OCI-LY7 (cell line): ENCODE measurements around the gene HSPH1. TPM values are rescaled to one million over a fixed set of nuclear protein-coding genes. Genes with fewer than 3 reads are reported as not detected.

ENCODE experiments used
- BruUV-seq: library from RNA; stranded (reverse); fragments of 400-500 nt; replicated peaks from 2 replicates; lab custom pipeline; 2021; lab: Mats Ljungman, UMichigan
- CTCF ChIA-PET: fragments of 300-600 bp; sonication (Branson Sonifier 250); formaldehyde crosslinking; loops from one replicate; lab custom pipeline; 2022; ENCODE audit warnings: antibody characterized with exemption; ENCODE audit not compliant: unreplicated experiment; lab: Charles Lee
- POLR2A ChIA-PET: fragments of 300-600 bp; sonication (Branson Sonifier 250); formaldehyde crosslinking; loops from one replicate; lab custom pipeline; 2022; ENCODE audit warnings: antibody characterized with exemption; lab: Charles Lee
- DNase-seq: peaks from one replicate; pipeline ENCODE4 v3.0.0-alpha.2; 2015; ENCODE audit warnings: low spot score
- H2AFZ ChIP-seq: fragments of 200-600 bp; sonication (generic), shearing (Covaris generic); 2 replicates; pipeline ENCODE4 v1.6.1; 2014; ENCODE audit warnings: mild to moderate bottlenecking, antibody characterized with exemption, low read length, moderate library complexity
- H3K27ac ChIP-seq: fragments of 200-600 bp; sonication (generic); 2 replicates; pipeline ENCODE4 v1.5.1; 2014; ENCODE audit warnings: mixed run types, low read depth, mild to moderate bottlenecking, moderate library complexity, low read length, inconsistent platforms; ENCODE audit not compliant: poor library complexity, severe bottlenecking
- H3K36me3 ChIP-seq: fragments of 200-600 bp; sonication (generic); 2 replicates; pipeline ENCODE4 v1.6.1; 2014; ENCODE audit warnings: mild to moderate bottlenecking, antibody characterized with exemption, low read length, moderate library complexity, mixed read lengths; ENCODE audit not compliant: insufficient read depth
- H3K4me1 ChIP-seq: fragments of 200-600 bp; sonication (generic); 2 replicates; pipeline ENCODE4 v1.5.1; 2014; ENCODE audit warnings: mild to moderate bottlenecking, low read length; ENCODE audit not compliant: insufficient read depth, poor library complexity, severe bottlenecking
- H3K4me2 ChIP-seq: fragments of 200-600 bp; sonication (generic); 2 replicates; pipeline ENCODE4 v1.6.1; 2014; ENCODE audit warnings: mild to moderate bottlenecking, low read length
- H3K4me3 ChIP-seq: fragments of 200-600 bp; sonication (generic); 2 replicates; pipeline ENCODE4 v1.5.1; 2014; ENCODE audit warnings: mild to moderate bottlenecking, low read depth, low read length; ENCODE audit not compliant: poor library complexity, severe bottlenecking
- H3K79me2 ChIP-seq: fragments of 200-600 bp; sonication (generic); 2 replicates; pipeline ENCODE4 v1.6.1; 2016; ENCODE audit warnings: low read depth, mild to moderate bottlenecking, low read length, moderate library complexity, mixed read lengths; ENCODE audit not compliant: insufficient read depth
- H3K9me2 ChIP-seq: fragments of 200-600 bp; sonication (generic); 2 replicates; pipeline ENCODE4 v1.6.1; 2016; ENCODE audit warnings: mild to moderate bottlenecking, low read length, mixed read lengths; ENCODE audit not compliant: insufficient read depth
- H3K9me3 ChIP-seq: fragments of 200-600 bp; sonication (generic); 2 replicates; pipeline ENCODE4 v1.6.1; 2014; ENCODE audit warnings: mild to moderate bottlenecking, mixed run types, low read length, mixed read lengths
- H4K20me1 ChIP-seq: fragments of 200-600 bp; sonication (generic); 2 replicates; pipeline ENCODE4 v1.6.1; 2014; ENCODE audit warnings: mild to moderate bottlenecking, antibody characterized with exemption, low read length, moderate library complexity, mixed read lengths; ENCODE audit not compliant: insufficient read depth
- EZH2phosphoT487 ChIP-seq: fragments of 200-600 bp; sonication (generic); IDR thresholded peaks from 2 replicates; pipeline ENCODE4 v1.6.1; 2018; ENCODE audit warnings: low read depth, borderline replicate concordance, mild to moderate bottlenecking, mixed run types, antibody characterized with exemption, low read length, moderate library complexity, mixed read lengths
- intact Hi-C: fragments of 100-400 bp; cut with micrococcal nuclease; formaldehyde crosslinking; loops from one replicate; pipeline ENCODE4 v1.10.0; 2022; ENCODE audit not compliant: unreplicated experiment
- total RNA-seq, 2 experiments: library from RNA; depleted of rRNA in 1 of 2; stranded (reverse); fragments of >200 nt in 1 of 2; shearing (Covaris generic) in 1 of 2; gene quantifications; 2 replicates each; pipeline ENCODE4 v1.2.3, GENCODE V29; 2014 to 2022
- TF ChIP-seq, protein P1 (sequence below): fragments of 200-600 bp; sonication (generic); conservative IDR thresholded peaks from 2 replicates; pipeline ENCODE4 v1.5.1; 2014; ENCODE audit warnings: mild to moderate bottlenecking, antibody characterized with exemption, low read length, moderate library complexity, mixed read lengths

The HSPH1 gene
- total RNA-seq, 2 experiments from 2014 or later: 89.6 to 176 TPM

GRCh38 chr13:31174018-31174417 lies 12.3 kb upstream of the HSPH1 start:
- H4K20me1 ChIP-seq: no peaks in the 10 kb centered on the region
- no peaks in the 10 kb centered on the region for H3K79me2 ChIP-seq
- no peak overlapping the region for H2AFZ ChIP-seq
- no peak overlapping the region for H3K4me2 ChIP-seq
- TF ChIP-seq EZH2phosphoT487: no peak
- TF ChIP-seq, protein P1, sequence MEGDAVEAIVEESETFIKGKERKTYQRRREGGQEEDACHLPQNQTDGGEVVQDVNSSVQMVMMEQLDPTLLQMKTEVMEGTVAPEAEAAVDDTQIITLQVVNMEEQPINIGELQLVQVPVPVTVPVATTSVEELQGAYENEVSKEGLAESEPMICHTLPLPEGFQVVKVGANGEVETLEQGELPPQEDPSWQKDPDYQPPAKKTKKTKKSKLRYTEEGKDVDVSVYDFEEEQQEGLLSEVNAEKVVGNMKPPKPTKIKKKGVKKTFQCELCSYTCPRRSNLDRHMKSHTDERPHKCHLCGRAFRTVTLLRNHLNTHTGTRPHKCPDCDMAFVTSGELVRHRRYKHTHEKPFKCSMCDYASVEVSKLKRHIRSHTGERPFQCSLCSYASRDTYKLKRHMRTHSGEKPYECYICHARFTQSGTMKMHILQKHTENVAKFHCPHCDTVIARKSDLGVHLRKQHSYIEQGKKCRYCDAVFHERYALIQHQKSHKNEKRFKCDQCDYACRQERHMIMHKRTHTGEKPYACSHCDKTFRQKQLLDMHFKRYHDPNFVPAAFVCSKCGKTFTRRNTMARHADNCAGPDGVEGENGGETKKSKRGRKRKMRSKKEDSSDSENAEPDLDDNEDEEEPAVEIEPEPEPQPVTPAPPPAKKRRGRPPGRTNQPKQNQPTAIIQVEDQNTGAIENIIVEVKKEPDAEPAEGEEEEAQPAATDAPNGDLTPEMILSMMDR: 0 out of 2 replicates have a peak, but pooled peaks have one; percentile 25
- intact Hi-C loops: no loop called here
- H3K4me3 ChIP-seq: no peak overlapping the region
- no peak for DNase-seq
- H3K27ac ChIP-seq: no peak overlapping the region
- no TSS peak for BruUV-seq
- ChIA-PET CTCF (no interaction called here), POLR2A (interaction anchor here (0.8 kb wide), 1 partner anchor 13 kb away, joined by 12 read pairs; no protein-coding TSS in a partner anchor)
- no peaks in the 10 kb centered on the region for H3K9me3 ChIP-seq
- no peaks in the 10 kb centered on the region for H3K4me1 ChIP-seq
- no peaks in the 10 kb centered on the region for H3K9me2 ChIP-seq
- no peaks in the 10 kb centered on the region for H3K36me3 ChIP-seq

GRCh38 chr13:31172535-31172934 lies 10.8 kb upstream of the HSPH1 start:
- no peaks in the 10 kb centered on the region for H3K36me3 ChIP-seq
- H3K4me1 ChIP-seq: no peaks in the 10 kb centered on the region
- no peaks in the 10 kb centered on the region for H3K9me2 ChIP-seq
- TF ChIP-seq EZH2phosphoT487: no peak
- TF ChIP-seq, protein P1: no peak
- H3K27ac ChIP-seq: no peak overlapping the region
- no peak overlapping the region for H3K4me2 ChIP-seq
- intact Hi-C loops: no loop called here
- DNase-seq: no peak
- BruUV-seq: no TSS peak
- no peak overlapping the region for H2AFZ ChIP-seq
- H4K20me1 ChIP-seq: no peaks in the 10 kb centered on the region
- ChIA-PET POLR2A (no interaction called here), CTCF (no interaction called here)
- no peaks in the 10 kb centered on the region for H3K79me2 ChIP-seq
- H3K4me3 ChIP-seq: no peak overlapping the region
- H3K9me3 ChIP-seq: no peaks in the 10 kb centered on the region

DNA sequence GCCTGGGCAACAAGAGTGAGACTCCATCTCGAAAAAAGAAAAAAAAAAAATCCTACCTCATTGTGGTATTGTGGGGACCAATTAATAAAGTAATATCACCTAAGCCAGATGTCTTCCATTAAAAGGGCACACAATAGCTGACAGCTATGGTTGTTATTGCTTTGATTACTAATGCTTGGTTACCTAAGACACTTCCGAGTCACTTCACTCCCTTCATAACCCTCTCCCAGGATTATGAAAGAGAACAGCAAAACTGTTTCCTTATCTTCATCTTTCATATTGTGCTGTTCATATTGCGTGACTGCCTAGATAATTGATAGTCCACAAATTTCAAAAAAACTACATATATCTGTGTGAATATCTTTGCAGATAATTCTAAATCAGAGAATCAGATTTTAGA lies 10.3 kb upstream of the HSPH1 start:
- no TSS peak for BruUV-seq
- Histone ChIP-seq H3K27ac (no peak overlapping the region), H3K4me1 (no peaks in the 10 kb centered on the region), H2AFZ (no peak overlapping the region), H3K4me2 (no peak overlapping the region), H3K4me3 (no peak overlapping the region), H4K20me1 (no peaks in the 10 kb centered on the region), H3K9me3 (no peaks in the 10 kb centered on the region), H3K79me2 (no peaks in the 10 kb centered on the region), H3K9me2 (no peaks in the 10 kb centered on the region), H3K36me3 (no peaks in the 10 kb centered on the region)
- intact Hi-C loops: no loop called here
- TF ChIP-seq, protein P1: no peak
- no peak for TF ChIP-seq EZH2phosphoT487
- ChIA-PET POLR2A (no interaction called here), CTCF (no interaction called here)
- no peak for DNase-seq
